Measurements from ENCODE around the gene ADARB2.

The ADARB2 gene

DNA sequence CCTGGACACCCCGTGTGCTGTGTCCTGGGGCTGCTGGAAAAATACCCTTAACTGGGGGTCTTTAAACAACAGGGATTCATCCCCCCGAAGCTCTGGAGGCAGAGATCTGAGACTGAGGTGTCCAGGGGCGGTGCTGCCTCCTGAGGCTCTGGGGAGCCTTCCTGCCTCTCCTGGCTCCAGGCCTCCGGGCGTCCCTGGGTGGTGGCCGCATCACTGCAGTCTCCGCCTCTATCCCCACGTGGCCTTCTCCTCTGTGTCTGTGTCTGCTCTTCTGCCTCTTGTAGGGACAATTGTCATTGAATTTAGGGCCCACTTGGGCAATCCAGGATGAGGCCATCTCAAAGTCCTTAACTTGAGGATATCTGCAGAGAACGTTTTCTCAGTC is 464.6 kb downstream of the ADARB2 start:
- TF ChIP-seq, protein P1, sequence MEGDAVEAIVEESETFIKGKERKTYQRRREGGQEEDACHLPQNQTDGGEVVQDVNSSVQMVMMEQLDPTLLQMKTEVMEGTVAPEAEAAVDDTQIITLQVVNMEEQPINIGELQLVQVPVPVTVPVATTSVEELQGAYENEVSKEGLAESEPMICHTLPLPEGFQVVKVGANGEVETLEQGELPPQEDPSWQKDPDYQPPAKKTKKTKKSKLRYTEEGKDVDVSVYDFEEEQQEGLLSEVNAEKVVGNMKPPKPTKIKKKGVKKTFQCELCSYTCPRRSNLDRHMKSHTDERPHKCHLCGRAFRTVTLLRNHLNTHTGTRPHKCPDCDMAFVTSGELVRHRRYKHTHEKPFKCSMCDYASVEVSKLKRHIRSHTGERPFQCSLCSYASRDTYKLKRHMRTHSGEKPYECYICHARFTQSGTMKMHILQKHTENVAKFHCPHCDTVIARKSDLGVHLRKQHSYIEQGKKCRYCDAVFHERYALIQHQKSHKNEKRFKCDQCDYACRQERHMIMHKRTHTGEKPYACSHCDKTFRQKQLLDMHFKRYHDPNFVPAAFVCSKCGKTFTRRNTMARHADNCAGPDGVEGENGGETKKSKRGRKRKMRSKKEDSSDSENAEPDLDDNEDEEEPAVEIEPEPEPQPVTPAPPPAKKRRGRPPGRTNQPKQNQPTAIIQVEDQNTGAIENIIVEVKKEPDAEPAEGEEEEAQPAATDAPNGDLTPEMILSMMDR (IDR thresholded peaks at IDR 0.05): no peak
- no peak for TF ChIP-seq ZFX (IDR thresholded peaks at IDR 0.05; ENCODE audit: borderline replicate concordance)
- H3K27ac ChIP-seq: no peak overlapping the region

DNA sequence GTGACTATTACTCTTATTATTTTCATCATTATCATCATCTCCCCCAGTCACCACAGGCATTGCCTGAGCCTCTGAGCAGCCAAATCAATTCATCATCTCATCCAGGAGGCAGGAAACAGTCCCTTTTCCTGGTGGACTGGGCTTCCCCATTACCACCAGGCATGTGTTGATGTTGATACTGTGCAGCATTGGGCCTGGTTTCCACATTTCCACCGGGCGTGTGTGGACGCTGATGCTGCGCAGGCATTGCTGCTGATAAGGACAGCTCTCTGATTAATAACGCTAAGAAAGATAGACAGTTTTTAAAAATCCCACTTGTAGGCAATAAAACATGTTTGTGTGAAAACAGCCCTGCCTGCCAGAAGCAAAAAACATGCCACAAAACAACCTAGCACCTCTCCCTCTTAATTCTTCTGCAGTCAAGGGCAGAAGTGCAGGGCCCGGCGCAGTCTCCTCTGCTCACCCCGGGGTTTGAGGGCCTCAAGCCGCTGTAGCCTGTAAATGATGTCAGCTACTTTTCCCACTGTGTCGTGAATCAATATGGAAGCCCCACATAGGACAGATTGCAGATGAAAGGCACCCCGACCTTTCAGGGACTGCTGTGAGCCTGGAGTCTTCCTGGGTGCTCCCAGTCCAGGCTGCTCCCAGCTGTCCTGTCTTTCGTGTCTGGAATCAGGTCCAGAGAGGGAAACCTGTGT is 465.1 kb downstream of the ADARB2 start:
- no peak overlapping the region for H3K27ac ChIP-seq
- no peak for TF ChIP-seq ZFX (IDR thresholded peaks at IDR 0.05; ENCODE audit: borderline replicate concordance)
- TF ChIP-seq, protein P1 (IDR thresholded peaks at IDR 0.05): no peak

DNA sequence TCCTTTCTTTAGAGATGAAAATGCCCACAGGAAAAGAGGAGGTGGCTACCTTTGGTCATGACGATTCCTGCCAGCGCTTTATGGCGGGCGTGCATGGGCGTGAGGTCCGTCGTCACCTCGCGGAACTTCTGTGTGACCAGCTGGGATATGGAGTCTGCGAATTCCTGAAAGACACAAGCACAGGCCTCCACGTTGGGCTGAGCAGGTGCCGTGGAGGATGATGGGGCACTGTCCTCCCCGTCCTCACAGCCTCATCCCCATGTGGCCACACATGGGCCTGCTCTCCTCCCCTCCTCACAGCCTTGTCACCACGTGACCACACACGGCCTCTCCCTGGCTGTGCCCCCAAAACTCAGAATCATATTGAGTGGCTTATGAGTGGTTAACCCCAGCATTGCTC is 466.4 kb downstream of the ADARB2 start:
- no peak overlapping the region for H3K27ac ChIP-seq
- TF ChIP-seq, protein P1 (IDR thresholded peaks at IDR 0.05): no peak
- TF ChIP-seq ZFX (IDR thresholded peaks at IDR 0.05; ENCODE audit: borderline replicate concordance): no peak

DNA sequence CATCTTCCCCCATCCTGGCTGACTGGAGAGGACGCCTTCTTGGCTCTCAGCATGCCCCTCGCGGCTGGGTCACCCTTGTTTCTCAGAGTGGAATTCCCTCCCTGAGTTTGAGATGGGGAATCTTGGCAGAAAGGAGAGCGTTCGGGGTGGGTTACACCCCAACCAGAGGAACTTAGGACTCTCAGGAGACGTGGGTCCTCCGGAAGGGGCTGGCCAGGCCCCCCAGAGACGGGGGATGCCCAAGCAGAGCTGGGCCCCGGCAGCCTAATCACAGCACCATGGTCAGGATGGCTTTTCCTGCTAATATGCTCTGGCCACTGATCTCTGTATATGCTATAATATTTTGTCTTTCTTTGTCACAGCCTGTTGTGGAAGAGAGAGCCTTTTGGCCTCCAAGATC is 466.8 kb downstream of the ADARB2 start:
- no peak for TF ChIP-seq ZFX (IDR thresholded peaks at IDR 0.05; ENCODE audit: borderline replicate concordance)
- TF ChIP-seq, protein P1 (IDR thresholded peaks at IDR 0.05): no peak
- H3K27ac ChIP-seq: no peak overlapping the region

DNA sequence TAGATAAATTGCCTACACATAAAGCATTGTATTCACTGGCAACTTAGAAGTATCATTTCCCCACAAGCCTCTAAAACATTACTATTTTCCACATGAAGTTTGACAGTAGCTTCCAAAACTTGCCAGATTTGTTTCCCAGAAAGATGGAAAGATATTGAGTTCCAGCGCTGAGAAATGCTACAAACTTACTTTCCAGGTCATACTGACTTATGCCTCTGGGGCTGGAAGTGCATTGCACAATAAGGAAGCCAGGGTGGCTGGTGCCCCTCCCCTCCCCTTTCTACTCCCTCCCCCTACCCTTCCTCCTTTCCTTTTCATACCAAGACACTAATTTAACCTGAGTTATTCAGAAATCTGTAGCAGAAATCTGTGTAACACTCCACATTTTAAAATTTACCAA is 468.5 kb downstream of the ADARB2 start:
- TF ChIP-seq, protein P1 (IDR thresholded peaks at IDR 0.05): no peak
- TF ChIP-seq ZFX (IDR thresholded peaks at IDR 0.05; ENCODE audit: borderline replicate concordance): no peak
- no peak overlapping the region for H3K27ac ChIP-seq

DNA sequence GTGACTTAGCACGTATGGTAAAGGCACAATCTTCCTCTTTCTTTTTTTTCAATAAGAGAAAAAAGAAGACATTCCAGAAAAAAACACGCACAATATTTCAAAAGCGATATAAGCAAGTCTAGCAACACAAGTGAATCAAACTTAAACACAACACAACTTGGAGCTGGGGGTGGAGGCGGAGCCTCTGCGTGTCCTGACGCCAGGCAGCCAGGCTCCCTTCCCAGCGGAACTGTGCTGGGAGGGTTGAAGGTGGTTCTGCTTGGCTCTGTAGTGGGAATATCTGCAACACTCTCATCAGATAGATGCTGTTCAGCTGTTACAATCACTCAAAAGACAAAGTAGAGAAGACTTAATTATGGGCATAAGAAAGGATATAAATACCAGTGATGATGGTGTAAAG is 469.8 kb downstream of the ADARB2 start:
- TF ChIP-seq, protein P1 (IDR thresholded peaks at IDR 0.05): no peak
- TF ChIP-seq ZFX (IDR thresholded peaks at IDR 0.05; ENCODE audit: borderline replicate concordance): no peak

DNA sequence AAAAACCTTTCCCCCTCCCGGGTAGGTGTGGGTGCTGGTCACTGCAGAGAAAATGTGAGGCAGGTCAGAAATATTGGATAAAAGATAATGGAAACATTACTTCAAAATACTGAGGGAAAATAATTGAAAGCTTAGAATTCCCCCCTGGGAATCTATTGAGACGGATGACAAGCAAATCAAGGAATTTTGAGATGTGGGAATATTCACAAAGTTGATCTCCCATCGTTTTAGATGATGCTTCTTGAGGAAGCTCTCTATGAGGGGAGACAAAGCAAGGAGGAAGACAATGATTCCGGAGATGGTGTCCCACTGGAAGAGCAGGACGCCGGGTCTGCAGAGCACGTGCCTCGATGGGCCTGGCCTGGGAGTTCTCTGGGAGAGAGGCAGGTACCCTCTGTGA is 470.2 kb downstream of the ADARB2 start:
- TF ChIP-seq ZFX (IDR thresholded peaks at IDR 0.05; ENCODE audit: borderline replicate concordance): no peak
- TF ChIP-seq, protein P1 (IDR thresholded peaks at IDR 0.05): no peak
- no peak overlapping the region for H3K27ac ChIP-seq

More for the DNA sequence above, 469.8 kb downstream of the ADARB2 start:
- no peak overlapping the region for H3K27ac ChIP-seq
